ENCODE data around the gene M6PR. TPM values are rescaled to one million over a fixed set of nuclear protein-coding genes. Genes with fewer than 3 reads are reported as not detected.
A peak's percentile ranks its signal among the peaks of the same experiment; 100 is the strongest.
"Not testable (repeated sequence)": the region's sequence is repeated elsewhere in the genome, so short reads cannot be mapped to it uniquely, and the experiment has no call there.

M6PR gene
- total and polyA plus RNA-seq, 10 of the 15 experiments (the other 5 are each of a cell fraction or from before 2014, with no cell fraction given), result 65.4 to 209 (median 139) TPM

- intact Hi-C loops (cut with micrococcal nuclease; ENCODE audit: unreplicated experiment), result loop anchor here (10.0 kb wide), 1 partner anchor 131 kb away; no protein-coding TSS in a partner anchor
- ChIA-PET CTCF (interaction anchor here (0.9 to 2.0 kb wide), 4 partner anchors 32 to 369 kb away, joined by 4 to 7 read pairs (median 6); partner anchors contain the start of gene M6PR), RAD21 (ENCODE audit: unreplicated experiment) (interaction anchor here (2.1 kb wide), 1 partner anchor 35 kb away, joined by 14 read pairs; the partner anchor contains the start of gene M6PR), SMC1A (ENCODE audit: uncharacterized antibody, unreplicated experiment) (interaction anchor here (1.5 to 2.8 kb wide), 3 partner anchors 33 to 123 kb away, joined by 4 to 12 read pairs (median 8); partner anchors contain the start of gene M6PR), POLR2A (interaction anchor here (1.2 kb wide), 1 partner anchor 31 kb away, joined by 3 read pairs; no protein-coding TSS in a partner anchor)
- FAIRE-seq; H4K20me1 ChIP-seq (ENCODE audit: control insufficient read depth, insufficient read depth); H3K27me3 ChIP-seq (replicated peaks in 1 of 2; ENCODE audit: control insufficient read depth in 2 of 2, insufficient read depth in 2 of 2, low read length in 1 of 2); H3K4me1 ChIP-seq (ENCODE audit: control insufficient read depth, insufficient read depth, low read length); in situ Hi-C loops (cut with MboI); H3K36me3 ChIP-seq (ENCODE audit: control insufficient read depth in 2 of 2, insufficient read depth in 2 of 2, low read length in 1 of 2); H3K79me2 ChIP-seq (ENCODE audit: control insufficient read depth, insufficient read depth, low read length); H3K27ac ChIP-seq (ENCODE audit: control insufficient read depth, insufficient read depth); BruUV-seq (replicated peaks); H3K9me3 ChIP-seq (replicated peaks; ENCODE audit: control insufficient read depth, insufficient read depth, low read length); DNase-seq (ENCODE audit: low read depth, low spot score): not testable (repeated sequence)
- peak within 1 kb of the TSS; percentile 86 for H2AFZ ChIP-seq (ENCODE audit: control insufficient read depth, low read depth, low read length)
- ATAC-seq, result peak; percentile 83
- H3K4me2 ChIP-seq (ENCODE audit: control insufficient read depth, insufficient read depth), result peak within 1 kb of the TSS; percentile 98
- peak within 1 kb of the TSS; percentile 74 for H3K4me3 ChIP-seq
- peak; percentile 96 for TF ChIP-seq BMI1 (IDR thresholded peaks at IDR 0.05; ENCODE audit: borderline replicate concordance)
- TF ChIP-seq EED (IDR thresholded peaks at IDR 0.05; ENCODE audit: low read depth), result peak; percentile 56; the same call in 1 of the 2 replicates
- peak; percentile 34 to 43 (median 43); a peak in 4 of 6 replicates for TF ChIP-seq CTCF (IDR thresholded peaks at IDR 0.05 in 2 of 3, conservative IDR thresholded peaks at IDR 0.05 in 1 of 3; ENCODE audit: control insufficient read depth in 2 of 3, extremely low read depth in 1 of 3, insufficient read depth in 1 of 3, low read depth in 3 of 3, low read length in 3 of 3)
- TF ChIP-seq NBN (IDR thresholded peaks at IDR 0.05), result 0 out of 2 replicates have a peak, but pooled peaks have one; percentile 14
- TF ChIP-seq NR2F1 (conservative IDR thresholded peaks at IDR 0.05), result 0 out of 2 replicates have a peak, but pooled peaks have one; percentile 11
- TF ChIP-seq IKZF2 (IDR thresholded peaks at IDR 0.05), result peak; percentile 46 to 62; a peak in 3 of 4 replicates
- peak; percentile 18; the same call in 1 of the 2 replicates for TF ChIP-seq ZBTB40 (IDR thresholded peaks at IDR 0.05; ENCODE audit: borderline replicate concordance)
- 0 out of 2 replicates have a peak, but pooled peaks have one; percentile 35 for TF ChIP-seq HDGF (IDR thresholded peaks at IDR 0.05)
- 0 out of 2 replicates have a peak, but pooled peaks have one; percentile 16 for TF ChIP-seq DPF2 (IDR thresholded peaks at IDR 0.05)
- peak in 1 of 2 experiments; percentile 62; a peak in 1 of 3 replicates for TF ChIP-seq EGR1 (IDR thresholded peaks at IDR 0.05; ENCODE audit: borderline replicate concordance in 1 of 2, low read depth in 2 of 2, low read length in 2 of 2)
- peak; percentile 25; the same call in 1 of the 2 replicates for TF ChIP-seq RAD21 (IDR thresholded peaks at IDR 0.05; ENCODE audit: insufficient read depth, low read depth, low read length)
- TF ChIP-seq IKZF1 (conservative IDR thresholded peaks at IDR 0.05), result peak; percentile 62
- peak; percentile 80 for TF ChIP-seq NR2C1 (IDR thresholded peaks at IDR 0.05)
- 12% methylated on average over 10 of the region's 57 CpGs for WGBS (ENCODE audit: insufficient coverage, insufficient replicate concordance, low lambda C conversion rate, missing lambda C conversion rate)
- H3K9ac ChIP-seq (ENCODE audit: control insufficient read depth, insufficient read depth, low read length), result peak within 1 kb of the TSS; percentile 34
Observed at GRCh38 chr12:8914033-8914715, 35.3 kb downstream of the M6PR start, which contains the start of gene PHC1. Gene PHC1 (plus strand): TSS chr12:8914509. CDS start chr12:8917678, 3,169 bp downstream.

All from GM12878 (cell line).